Ovary (tissue), 10 donors: ENCODE data around the gene FAM236C. TPM values are rescaled to one million over a fixed set of nuclear protein-coding genes. Genes with fewer than 3 reads are reported as not detected.
"Not testable (repeated sequence)": the region's sequence is repeated elsewhere in the genome, so short reads cannot be mapped to it uniquely, and the experiment has no call there.

ENCODE experiments used
- DNase-seq, 5 donors: peaks; one replicate each; pipeline ENCODE4 v3.0.0-alpha.2; 2019 to 2020
- H3K27ac ChIP-seq, 2 donors: fragments of 200-600 bp; one replicate each; pipeline versions ENCODE4 v1.5.1 to v1.8.0; 2019 to 2022
- H3K27me3 ChIP-seq: fragments of 200-600 bp; one replicate; pipeline ENCODE4 v1.8.0; 2022
- H3K36me3 ChIP-seq: fragments of 200-600 bp; sonication (generic); one replicate; pipeline ENCODE4 v1.5.1; 2019
- H3K4me1 ChIP-seq: one replicate; pipeline ENCODE4 v1.8.1; 2013; ENCODE audit warnings: mild to moderate bottlenecking, moderate library complexity; ENCODE audit not compliant: insufficient read depth
- H3K4me3 ChIP-seq: fragments of 200-600 bp; sonication (generic); one replicate; pipeline ENCODE4 v1.5.1; 2017
- H3K9me3 ChIP-seq, 2 donors: fragments of 200-600 bp in 1 of 2; sonication (generic) in 1 of 2; one replicate each; pipeline versions ENCODE4 v1.5.1 to v1.8.1; 2013 to 2019; ENCODE audit warnings: mild to moderate bottlenecking in 1 of 2, moderate library complexity in 1 of 2
- whole genome bisulfite sequencing, 3 donors: extraction: QIAGEN DNeasy Blood & Tissue Kit in 1 of 3; methylation state at CpG; one replicate each; pipeline versions ENCODE4 v1.1.5 to v1.1.7; 2013 to 2017; 5-methylcytosine and 5-hydroxymethylcytosine counted together
- intact Hi-C, 4 donors: fragments of 100-400 bp; cut with DNase I; formaldehyde crosslinking; loops; one replicate each; pipeline versions ENCODE4 v1.11.0 to v1.15.1; 2022 to 2023
- long read RNA-seq, 3 donors: library from polyadenylated mRNA in 2 of 3; unstranded in 2 of 3; transcript quantifications; one replicate each; pipeline ENCODE4 v2.0.0 and lab custom pipeline, GENCODE V29; 2021 to 2026
- polyA plus RNA-seq, 2 donors: library from polyadenylated mRNA; stranded (reverse); fragments of 200-250 nt in 1 of 2; fragments of 350-450 nt in 1 of 2; fragmentation: Illumina TruSeq in 1 of 2; extraction: RNeasy Lipid Tissue Mini Kit (QIAGEN cat#74804) in 1 of 2; gene quantifications; one replicate each; pipeline ENCODE4 v1.2.3, GENCODE V29; 2013 to 2014
- total RNA-seq, 7 donors: library from RNA; depleted of rRNA in 2 of 7; stranded (reverse); fragments of >200 nt in 2 of 7; fragmentation: NEBNext Ultra II Directional in 3 of 7; extraction: Animal tissue kit (Norgen Biotek cat#: 25700) in 3 of 7; gene quantifications; one replicate each; pipeline versions ENCODE4 v1.1.0 to v1.2.4, GENCODE V29; 2016 to 2023
- donor health status: DM: no; HTN: no; CAD: no; lungs with moderate emphysema.
- donor health status: DM: no; HTN: no; CAD: no.
- donor health status: Bipolar disorder and iron deficiency.
- donor health status: DM: yes; HTN: yes; CAD: no.
- donor health status: DM: no; HTN: no; CAD: no.
- donor health status: DM: yes; HTN: yes; CAD: no.

The FAM236C gene
- not detected for total RNA-seq
- polyA plus RNA-seq, result not detected
- long read RNA-seq, donor 1, result 0 reads
- long read RNA-seq, donor 2, result 0 reads
- long read RNA-seq, donor 3, result 0 reads

- H3K27ac ChIP-seq, DNase-seq, H3K4me3 ChIP-seq, H3K36me3 ChIP-seq, H3K4me1 ChIP-seq, intact Hi-C loops, H3K9me3 ChIP-seq, H3K27me3 ChIP-seq: not testable (repeated sequence)
- no CpG with 5 or more reads among the region's 13 CpGs for WGBS, 3 donors
Measured at GRCh38 chrX:72912315-72912714, at the start of gene FAM236C. Gene FAM236C, plus strand, starts transcription at chrX:72912615. Its CDS starts 100 bp downstream, at chrX:72912715.

- no CpG with 5 or more reads among the region's 2 CpGs for WGBS, 3 donors
- H3K27me3 ChIP-seq, H3K4me3 ChIP-seq, H3K4me1 ChIP-seq, H3K9me3 ChIP-seq, H3K36me3 ChIP-seq, H3K27ac ChIP-seq, intact Hi-C loops, DNase-seq: not testable (repeated sequence)
Measured at GRCh38 chrX:72882898-72883297, 29.5 kb upstream of the FAM236C start.

- intact Hi-C loops, H3K36me3 ChIP-seq: not testable (repeated sequence)
- WGBS, 3 donors, result no CpG with 5 or more reads among the region's 14 CpGs
Measured at GRCh38 chrX:72889740-72890139, 22.7 kb upstream of the FAM236C start.

GRCh38 chrX:72916096-72916495, 3.7 kb downstream of the FAM236C start:
- H3K27ac ChIP-seq, H3K27me3 ChIP-seq, H3K4me3 ChIP-seq, H3K4me1 ChIP-seq, H3K36me3 ChIP-seq, intact Hi-C loops, H3K9me3 ChIP-seq, DNase-seq: not testable (repeated sequence)
- 78 to 92% (median 84%) methylated on average over 2 to 3 of the region's 5 CpGs for WGBS, 3 donors

More at GRCh38 chrX:72889740-72890139, 22.7 kb upstream of the FAM236C start:
- H3K4me1 ChIP-seq, H3K27ac ChIP-seq, H3K9me3 ChIP-seq, DNase-seq, H3K4me3 ChIP-seq, H3K27me3 ChIP-seq: not testable (repeated sequence)

GRCh38 chrX:72932283-72932682, 19.9 kb downstream of the FAM236C start:
- H3K27me3 ChIP-seq, H3K4me3 ChIP-seq, H3K27ac ChIP-seq, DNase-seq, H3K4me1 ChIP-seq, intact Hi-C loops, H3K9me3 ChIP-seq, H3K36me3 ChIP-seq: not testable (repeated sequence)
- no CpG with 5 or more reads among the region's 1 CpG for WGBS, 3 donors

GRCh38 chrX:72936455-72936854, 24.0 kb downstream of the FAM236C start:
- WGBS, 3 donors, result no CpG with 5 or more reads among the region's 7 CpGs
- H3K4me1 ChIP-seq, H3K36me3 ChIP-seq, H3K27me3 ChIP-seq, DNase-seq, H3K9me3 ChIP-seq, H3K27ac ChIP-seq, intact Hi-C loops, H3K4me3 ChIP-seq: not testable (repeated sequence)

GRCh38 chrX:72936882-72937455, 24.6 kb downstream of the FAM236C start:
- H3K4me1 ChIP-seq, H3K27me3 ChIP-seq, H3K36me3 ChIP-seq, H3K27ac ChIP-seq, H3K4me3 ChIP-seq, intact Hi-C loops, DNase-seq, H3K9me3 ChIP-seq: not testable (repeated sequence)
- WGBS, 3 donors, result no CpG with 5 or more reads among the region's 8 CpGs

GRCh38 chrX:72937906-72938305, 25.5 kb downstream of the FAM236C start, which contains the start of gene FAM236A:
Gene FAM236A, plus strand, starts transcription at chrX:72938206. Its CDS starts 57 bp downstream, at chrX:72938263.
- H3K4me3 ChIP-seq, DNase-seq, H3K27ac ChIP-seq, H3K4me1 ChIP-seq, intact Hi-C loops, H3K36me3 ChIP-seq, H3K9me3 ChIP-seq, H3K27me3 ChIP-seq: not testable (repeated sequence)
- no CpG with 5 or more reads among the region's 15 CpGs for WGBS, 3 donors

GRCh38 chrX:72942272-72942671, 29.9 kb downstream of the FAM236C start:
- H3K27ac ChIP-seq, result not testable (repeated sequence)

GRCh38 chrX:72943035-72943818, 30.8 kb downstream of the FAM236C start:
- H3K36me3 ChIP-seq, H3K27me3 ChIP-seq, H3K4me3 ChIP-seq, H3K4me1 ChIP-seq, DNase-seq, intact Hi-C loops, H3K9me3 ChIP-seq, H3K27ac ChIP-seq: not testable (repeated sequence)
- no CpG with 5 or more reads among the region's 44 CpGs for WGBS, 3 donors

More at GRCh38 chrX:72942272-72942671, 29.9 kb downstream of the FAM236C start:
- H3K36me3 ChIP-seq, H3K4me3 ChIP-seq, H3K4me1 ChIP-seq, H3K27me3 ChIP-seq, DNase-seq, intact Hi-C loops, H3K9me3 ChIP-seq: not testable (repeated sequence)
- WGBS, 3 donors, result no CpG with 5 or more reads among the region's 6 CpGs

GRCh38 chrX:72943819-72944169, 31.4 kb downstream of the FAM236C start, which contains the start of gene DMRTC1:
Gene DMRTC1, minus strand, starts transcription at chrX:72943837. Its CDS starts 68,143 bp downstream, at chrX:72875694.
- intact Hi-C loops, H3K36me3 ChIP-seq, H3K4me3 ChIP-seq, DNase-seq, H3K27me3 ChIP-seq, H3K9me3 ChIP-seq, H3K27ac ChIP-seq, H3K4me1 ChIP-seq: not testable (repeated sequence)
- no CpG with 5 or more reads among the region's 15 CpGs for WGBS, 3 donors

- DNase-seq, H3K4me1 ChIP-seq, H3K27ac ChIP-seq, H3K9me3 ChIP-seq, intact Hi-C loops, H3K4me3 ChIP-seq, H3K27me3 ChIP-seq, H3K36me3 ChIP-seq: not testable (repeated sequence)
- no CpG with 5 or more reads among the region's 9 CpGs for WGBS, 3 donors
Measured at GRCh38 chrX:72959971-72960370, 47.6 kb downstream of the FAM236C start.
